Spinal cord (tissue), 10 donors: ENCODE data around the gene DRAXIN. TPM values are rescaled to one million over a fixed set of nuclear protein-coding genes. Genes with fewer than 3 reads are reported as not detected.

ENCODE experiments used
- DNase-seq, 6 donors: peaks; one replicate each; pipeline versions ENCODE4 v3.0.0 to v3.0.0-alpha.2; 2013 to 2015; ENCODE audit warnings: low spot score in 6 of 6, low read depth in 4 of 6
- H3K27ac ChIP-seq: one replicate; pipeline ENCODE4 v1.5.1; 2013; ENCODE audit warnings: low read depth, low read length, control low read depth
- H3K27me3 ChIP-seq: one replicate; pipeline ENCODE4 v1.6.1; 2013; ENCODE audit warnings: low read length; ENCODE audit not compliant: control insufficient read depth, insufficient read depth
- H3K36me3 ChIP-seq: one replicate; pipeline ENCODE4 v1.6.1; 2013; ENCODE audit warnings: low read length; ENCODE audit not compliant: control insufficient read depth, insufficient read depth
- H3K4me1 ChIP-seq: one replicate; pipeline ENCODE4 v1.6.1; 2013; ENCODE audit warnings: low read length; ENCODE audit not compliant: control insufficient read depth, insufficient read depth
- H3K4me3 ChIP-seq: one replicate; pipeline ENCODE4 v1.5.1; 2013; ENCODE audit warnings: low read depth, low read length, control low read depth
- H3K9me3 ChIP-seq: one replicate; pipeline ENCODE4 v1.6.1; 2013; ENCODE audit warnings: low read length; ENCODE audit not compliant: control insufficient read depth, insufficient read depth
- WGBS: methylation state at CpG from one replicate; pipeline ENCODE4 v1.1.5; 2013; ENCODE audit warnings: missing lambda C conversion rate; ENCODE audit not compliant: insufficient coverage; 5-methylcytosine and 5-hydroxymethylcytosine counted together
- polyA plus RNA-seq, 2 donors: library from polyadenylated mRNA; unstranded; fragments of 120-200 nt; gene quantifications; one replicate each; pipeline ENCODE4 v1.2.1, GENCODE V29; 2013; ENCODE audit not compliant: insufficient read length in 2 of 2
- total RNA-seq, 2 donors: library from RNA; depleted of rRNA in 1 of 2; stranded (reverse); fragments of 120-200 nt in 1 of 2; fragments of >200 nt in 1 of 2; gene quantifications; one replicate each; pipeline versions ENCODE4 v1.2.3 to v1.2.4, GENCODE V29; 2013 to 2014
- donor health status: healthy.

DRAXIN gene
- total and polyA plus RNA-seq, 4 donors = 5.8 to 18.3 (median 8.9) TPM

- peaks cover 6% of the 10 kb centered on the region for H3K4me1 ChIP-seq
- H3K9me3 ChIP-seq = no peaks in the 10 kb centered on the region
- WGBS = 83% methylated on average over 17 of the region's 19 CpGs
- peaks cover 12% of the 10 kb centered on the region for H3K27me3 ChIP-seq
- H3K4me3 ChIP-seq = no peak overlapping the region
- no peak for DNase-seq
- no peaks in the 10 kb centered on the region for H3K36me3 ChIP-seq
- no peak overlapping the region for H3K27ac ChIP-seq
These were observed 74.3 kb downstream of the DRAXIN start for GRCh38 chr1:11765661-11766428.

- DNase-seq = no peak
- H3K4me3 ChIP-seq = no peak overlapping the region
- no peaks in the 10 kb centered on the region for H3K36me3 ChIP-seq
- peaks cover 6% of the 10 kb centered on the region for H3K4me1 ChIP-seq
- 69% methylated on average over 14 of the region's 14 CpGs for WGBS
- no peak overlapping the region for H3K27ac ChIP-seq
- H3K9me3 ChIP-seq = no peaks in the 10 kb centered on the region
- H3K27me3 ChIP-seq = peaks cover 12% of the 10 kb centered on the region
These were observed 74.9 kb downstream of the DRAXIN start for GRCh38 chr1:11766429-11766776.

DNA sequence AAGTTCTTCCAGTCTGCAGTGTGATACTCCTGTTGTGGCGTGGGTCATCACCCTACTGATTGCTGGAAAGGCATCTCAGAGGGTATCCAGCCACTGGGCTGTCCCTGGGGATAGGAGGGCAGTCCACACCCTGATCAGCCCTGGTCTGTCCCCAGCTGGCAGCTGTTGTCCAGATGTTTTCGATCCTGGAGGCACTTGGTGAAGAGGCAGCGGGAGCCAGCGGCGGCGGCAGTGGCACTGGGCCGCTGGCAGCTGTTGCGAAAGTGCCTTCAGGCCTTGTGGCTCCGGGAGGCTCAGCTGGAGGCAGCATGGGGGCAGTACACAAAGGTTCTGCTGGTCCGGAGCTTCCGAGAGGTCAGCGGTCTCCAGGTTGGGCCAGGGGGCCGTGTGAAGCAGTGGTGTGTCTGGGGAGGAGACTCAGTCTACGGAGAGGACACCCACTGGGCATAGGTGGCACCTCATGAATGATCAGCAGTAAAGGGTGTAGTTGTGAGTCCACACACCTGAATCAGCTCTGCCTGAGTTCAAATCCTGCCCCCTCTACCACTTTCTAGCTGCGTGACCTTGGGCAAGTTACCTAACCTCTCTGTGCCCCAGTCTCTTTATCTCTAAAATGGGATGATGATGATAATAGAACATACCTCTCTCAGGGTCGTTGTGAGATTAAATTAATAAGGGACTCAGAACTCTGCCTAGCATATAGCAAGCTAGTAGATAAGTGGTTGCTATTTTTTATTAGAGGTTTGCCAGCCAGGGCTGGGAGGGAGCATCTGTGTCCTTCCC is 76.6 kb downstream of the DRAXIN start:
- DNase-seq = no peak

DNA sequence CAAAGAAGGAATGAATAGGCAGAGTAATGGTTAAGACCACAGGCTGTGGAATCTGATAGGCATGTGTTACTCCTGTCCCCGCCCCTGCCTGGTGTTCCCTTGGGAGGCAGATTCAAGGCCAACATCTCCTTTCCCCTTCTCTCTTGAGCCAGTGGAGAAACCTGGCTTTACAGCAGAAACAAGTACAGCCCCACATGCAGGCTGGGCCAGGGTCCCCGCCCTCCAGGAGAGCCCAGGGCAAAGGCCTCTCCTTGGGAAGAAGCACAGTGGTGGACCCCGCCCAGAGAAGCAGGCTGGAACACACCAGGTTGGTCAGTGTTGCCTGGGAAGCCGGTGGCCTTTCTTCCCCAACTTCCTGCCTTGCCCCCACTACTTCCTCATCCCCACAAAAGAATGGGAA is 77.3 kb downstream of the DRAXIN start:
- 83% methylated on average over 3 of the region's 4 CpGs for WGBS
- Histone ChIP-seq H3K4me1 (no peaks in the 10 kb centered on the region), H3K27me3 (no peaks in the 10 kb centered on the region), H3K9me3 (no peaks in the 10 kb centered on the region), H3K4me3 (no peak overlapping the region), H3K27ac (no peak overlapping the region), H3K36me3 (no peaks in the 10 kb centered on the region)
- no peak for DNase-seq

More for the DNA sequence above, 76.6 kb downstream of the DRAXIN start:
- Histone ChIP-seq H3K4me1 (no peaks in the 10 kb centered on the region), H3K4me3 (no peak overlapping the region), H3K27me3 (no peaks in the 10 kb centered on the region), H3K27ac (no peak overlapping the region), H3K9me3 (no peaks in the 10 kb centered on the region), H3K36me3 (no peaks in the 10 kb centered on the region)
- WGBS = 72% methylated on average over 14 of the region's 16 CpGs

- no peak overlapping the region for H3K27ac ChIP-seq
- H3K36me3 ChIP-seq = no peaks in the 10 kb centered on the region
- H3K9me3 ChIP-seq = no peaks in the 10 kb centered on the region
- no peaks in the 10 kb centered on the region for H3K27me3 ChIP-seq
- H3K4me1 ChIP-seq = no peaks in the 10 kb centered on the region
- no peak overlapping the region for H3K4me3 ChIP-seq
- 81% methylated on average over 4 of the region's 4 CpGs for WGBS
- DNase-seq = no peak
These were observed 77.8 kb downstream of the DRAXIN start for GRCh38 chr1:11769274-11769673.

- no peak for DNase-seq
- H3K27me3 ChIP-seq = no peaks in the 10 kb centered on the region
- H3K4me1 ChIP-seq = no peaks in the 10 kb centered on the region
- no peaks in the 10 kb centered on the region for H3K36me3 ChIP-seq
- no peak overlapping the region for H3K27ac ChIP-seq
- no peak overlapping the region for H3K4me3 ChIP-seq
- H3K9me3 ChIP-seq = no peaks in the 10 kb centered on the region
These were observed 78.5 kb downstream of the DRAXIN start for GRCh38 chr1:11770011-11770410.

GRCh38 chr1:11771481-11772043 is 80.1 kb downstream of the DRAXIN start:
- H3K27me3 ChIP-seq = no peaks in the 10 kb centered on the region
- peaks cover 3% of the 10 kb centered on the region for H3K36me3 ChIP-seq
- no peak overlapping the region for H3K27ac ChIP-seq
- no peaks in the 10 kb centered on the region for H3K4me1 ChIP-seq
- no peak overlapping the region for H3K4me3 ChIP-seq
- 76% methylated on average over 11 of the region's 11 CpGs for WGBS
- no peak for DNase-seq
- no peaks in the 10 kb centered on the region for H3K9me3 ChIP-seq

DNA sequence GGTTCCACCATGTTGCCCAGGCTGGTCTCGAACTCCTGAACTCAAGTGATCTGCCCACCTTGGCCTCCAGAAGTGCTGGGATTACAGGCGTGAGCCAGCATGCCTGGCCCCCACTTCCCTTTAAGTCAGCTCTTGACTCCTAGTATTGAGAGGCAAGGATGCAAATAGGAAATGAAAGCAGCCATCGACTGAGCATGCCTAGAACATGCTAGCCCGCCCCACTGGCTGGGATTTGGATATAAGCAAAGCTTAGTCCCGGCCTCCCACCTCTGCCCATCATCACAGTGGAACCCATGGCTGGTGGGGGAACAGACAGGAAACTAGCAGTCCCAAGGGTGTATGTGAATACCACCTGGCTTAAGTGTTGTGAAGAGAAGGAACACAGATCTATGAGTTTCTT is 80.9 kb downstream of the DRAXIN start:
- no peak overlapping the region for H3K27ac ChIP-seq
- H3K27me3 ChIP-seq = no peaks in the 10 kb centered on the region
- no peak overlapping the region for H3K4me3 ChIP-seq
- no peaks in the 10 kb centered on the region for H3K9me3 ChIP-seq
- H3K4me1 ChIP-seq = no peaks in the 10 kb centered on the region
- H3K36me3 ChIP-seq = peaks cover 4% of the 10 kb centered on the region
- WGBS = 72% methylated on average over 4 of the region's 5 CpGs
- no peak for DNase-seq

DNA sequence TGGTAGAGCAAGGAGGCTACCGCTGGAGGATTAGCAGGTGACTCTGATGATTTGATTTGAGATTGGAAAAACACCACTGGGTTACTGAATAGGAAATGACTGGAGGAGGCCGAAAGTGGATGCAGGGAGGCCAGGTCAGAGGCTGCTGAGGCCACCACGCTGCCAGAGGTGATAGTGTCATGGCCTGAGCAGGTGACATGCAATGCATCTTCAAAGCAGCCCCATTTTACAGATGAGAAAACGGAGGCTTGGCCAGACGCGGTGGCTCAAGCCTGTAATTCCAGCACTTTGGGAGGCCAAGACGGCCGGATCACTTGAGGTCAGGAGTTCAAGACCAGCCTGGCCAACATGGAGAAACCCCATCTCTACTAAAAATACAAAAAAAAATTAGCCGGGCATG is 83.2 kb downstream of the DRAXIN start:
- WGBS = 90% methylated on average over 3 of the region's 9 CpGs

More for the DNA sequence above, 83.2 kb downstream of the DRAXIN start:
- no peaks in the 10 kb centered on the region for H3K9me3 ChIP-seq
- H3K4me3 ChIP-seq = no peak overlapping the region
- H3K27ac ChIP-seq = no peak overlapping the region
- H3K36me3 ChIP-seq = peaks cover 4% of the 10 kb centered on the region
- no peaks in the 10 kb centered on the region for H3K4me1 ChIP-seq
- DNase-seq = no peak
- H3K27me3 ChIP-seq = no peaks in the 10 kb centered on the region
